ENCODE measurements around the gene TMEM269.

Gene TMEM269

DNA sequence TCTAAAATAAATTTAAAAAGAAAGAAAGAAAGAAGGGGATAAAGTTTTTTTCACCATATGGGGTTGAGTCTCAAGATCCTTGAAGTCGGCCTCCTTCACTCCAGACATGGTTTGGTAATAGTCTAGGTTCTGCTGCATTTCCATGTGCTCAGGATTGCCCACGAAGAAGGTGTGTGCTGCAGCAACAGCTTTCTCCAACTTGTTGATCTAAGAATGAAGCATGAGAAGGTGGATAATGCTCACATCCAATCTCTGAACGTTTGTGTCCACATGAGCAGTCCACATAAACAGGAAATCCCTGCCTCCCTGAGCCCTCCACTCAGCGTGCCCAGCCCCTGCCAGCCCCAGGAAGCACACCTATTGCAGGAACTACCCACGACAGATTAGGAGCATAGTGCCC lies 22.5 kb upstream of the TMEM269 start:
- Histone ChIP-seq H3K79me2 (ENCODE audit: low read length) (peaks cover 17% of the 10 kb centered on the region), H3K9me3 (replicated peaks; ENCODE audit: insufficient read depth, low read length) (no peaks in the 10 kb centered on the region), H3K4me3 (ENCODE audit: low read length) (no peak overlapping the region), H3K27ac (ENCODE audit: low read length) (no peak overlapping the region), H3K36me3 (replicated peaks; ENCODE audit: insufficient read depth, low read length) (no peaks in the 10 kb centered on the region), H3K9ac (ENCODE audit: low read length) (no peak overlapping the region), H3K4me1 (ENCODE audit: low read length) (peaks cover 7% of the 10 kb centered on the region), H2AFZ (ENCODE audit: low read length) (no peak overlapping the region), H3K4me2 (ENCODE audit: low read depth, low read length) (no peak overlapping the region), H4K20me1 (ENCODE audit: insufficient read depth, low read length) (no peaks in the 10 kb centered on the region), H3K9me2 (replicated peaks; ENCODE audit: insufficient read depth, low read length) (no peaks in the 10 kb centered on the region), H3F3A (ENCODE audit: insufficient read depth, low read length) (no peaks in the 10 kb centered on the region), H3K27me3 (replicated peaks; ENCODE audit: insufficient read depth, low read length) (no peaks in the 10 kb centered on the region)
- DNase-seq, result no peak
- no peak for TF ChIP-seq EZH2phosphoT487 (IDR thresholded peaks at IDR 0.05; ENCODE audit: low read length)
- TF ChIP-seq EZH2 (optimal IDR thresholded peaks at IDR 0.05; ENCODE audit: low read depth, low read length), result no peak
- TF ChIP-seq CTCF (IDR thresholded peaks at IDR 0.05; ENCODE audit: low read length), result no peak

GRCh38 chr1:42765269-42765668 lies 19.5 kb upstream of the TMEM269 start:
- TF ChIP-seq CTCF (IDR thresholded peaks at IDR 0.05; ENCODE audit: low read length) (no peak), EZH2 (optimal IDR thresholded peaks at IDR 0.05; ENCODE audit: low read depth, low read length) (no peak), EZH2phosphoT487 (IDR thresholded peaks at IDR 0.05; ENCODE audit: low read length) (no peak)
- no peak overlapping the region for H3K9ac ChIP-seq (ENCODE audit: low read length)
- peak overlapping the region; percentile 92 for H3K4me2 ChIP-seq (ENCODE audit: low read depth, low read length)
- H3K27ac ChIP-seq (ENCODE audit: low read length), result no peak overlapping the region
- no peaks in the 10 kb centered on the region for H3K27me3 ChIP-seq (replicated peaks; ENCODE audit: insufficient read depth, low read length)
- peaks cover 47% of the 10 kb centered on the region for H3K79me2 ChIP-seq (ENCODE audit: low read length)
- DNase-seq, result no peak
- H3K4me3 ChIP-seq (ENCODE audit: low read length), result peak overlapping the region; percentile 84; the same call in 1 of the 2 replicates
- no peak overlapping the region for H2AFZ ChIP-seq (ENCODE audit: low read length)
- H3K9me2 ChIP-seq (replicated peaks; ENCODE audit: insufficient read depth, low read length), result no peaks in the 10 kb centered on the region
- H4K20me1 ChIP-seq (ENCODE audit: insufficient read depth, low read length), result no peaks in the 10 kb centered on the region
- H3K4me1 ChIP-seq (ENCODE audit: low read length), result peaks cover 7% of the 10 kb centered on the region
- H3K36me3 ChIP-seq (replicated peaks; ENCODE audit: insufficient read depth, low read length), result no peaks in the 10 kb centered on the region
- no peaks in the 10 kb centered on the region for H3F3A ChIP-seq (ENCODE audit: insufficient read depth, low read length)
- H3K9me3 ChIP-seq (replicated peaks; ENCODE audit: insufficient read depth, low read length), result no peaks in the 10 kb centered on the region

DNA sequence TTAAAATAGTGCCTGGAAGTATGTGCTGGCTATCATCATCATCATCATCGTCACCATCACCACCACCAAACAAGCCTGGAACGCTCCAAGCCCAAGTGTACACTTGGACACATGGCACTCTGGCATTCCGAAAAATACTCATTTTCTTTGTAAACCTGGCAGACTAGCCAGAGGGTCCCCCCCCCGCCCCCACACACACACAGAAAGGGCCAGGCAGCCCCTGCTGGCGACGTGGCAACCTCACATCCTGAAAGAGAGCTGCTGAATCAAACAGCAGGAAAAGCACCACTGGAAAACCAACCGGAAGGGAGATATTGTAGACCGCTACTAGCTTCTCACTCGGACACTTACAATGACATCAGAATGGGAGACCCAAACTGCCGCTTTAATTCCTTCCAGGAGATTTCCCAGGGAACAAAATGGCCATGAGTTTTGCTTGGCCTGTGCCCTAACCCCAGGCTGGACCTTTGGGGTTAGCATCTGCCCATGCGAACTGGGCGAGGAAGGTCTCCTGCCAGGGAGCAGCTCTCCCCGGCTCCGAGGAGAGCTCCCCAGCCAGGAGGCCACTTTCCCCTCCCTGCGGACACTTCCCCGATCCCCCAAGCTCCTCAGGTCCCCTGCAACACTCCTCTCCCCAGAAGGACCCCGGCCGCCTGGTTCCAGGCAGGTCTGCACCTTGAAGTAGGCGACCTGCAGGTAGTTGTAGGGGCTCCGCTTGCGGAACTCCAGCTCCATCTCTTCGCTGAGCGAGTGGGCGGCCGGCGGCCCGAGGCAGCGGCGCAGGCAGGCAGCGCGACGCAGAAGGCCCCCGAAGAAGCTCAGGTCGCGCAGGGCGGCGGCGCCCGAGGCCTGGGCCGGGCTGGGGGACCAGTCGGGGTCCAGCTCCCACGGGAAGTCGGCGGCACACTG lies 18.7 kb upstream of the TMEM269 start:
- H2AFZ ChIP-seq (ENCODE audit: low read length), result peak overlapping the region; percentile 97
- H3K27ac ChIP-seq (ENCODE audit: low read length), result no peak overlapping the region
- no peaks in the 10 kb centered on the region for H3K36me3 ChIP-seq (replicated peaks; ENCODE audit: insufficient read depth, low read length)
- H3K4me1 ChIP-seq (ENCODE audit: low read length), result peaks cover 7% of the 10 kb centered on the region
- H3K4me3 ChIP-seq (ENCODE audit: low read length), result peak overlapping the region; percentile 84
- no peaks in the 10 kb centered on the region for H3F3A ChIP-seq (ENCODE audit: insufficient read depth, low read length)
- H3K27me3 ChIP-seq (replicated peaks; ENCODE audit: insufficient read depth, low read length), result no peaks in the 10 kb centered on the region
- no peaks in the 10 kb centered on the region for H3K9me3 ChIP-seq (replicated peaks; ENCODE audit: insufficient read depth, low read length)
- peaks cover 55% of the 10 kb centered on the region for H3K79me2 ChIP-seq (ENCODE audit: low read length)
- H3K9ac ChIP-seq (ENCODE audit: low read length), result peak overlapping the region; percentile 67
- TF ChIP-seq CTCF (IDR thresholded peaks at IDR 0.05; ENCODE audit: low read length) (peak; percentile 55), EZH2phosphoT487 (IDR thresholded peaks at IDR 0.05; ENCODE audit: low read length) (no peak), EZH2 (optimal IDR thresholded peaks at IDR 0.05; ENCODE audit: low read depth, low read length) (no peak)
- DNase-seq, result peak; percentile 28
- no peaks in the 10 kb centered on the region for H3K9me2 ChIP-seq (replicated peaks; ENCODE audit: insufficient read depth, low read length)
- H3K4me2 ChIP-seq (ENCODE audit: low read depth, low read length), result peak overlapping the region; percentile 92
- H4K20me1 ChIP-seq (ENCODE audit: insufficient read depth, low read length), result no peaks in the 10 kb centered on the region

Data from MM.1S (cell line).